ENCODE data around the gene VENTX.

The VENTX gene

DNA sequence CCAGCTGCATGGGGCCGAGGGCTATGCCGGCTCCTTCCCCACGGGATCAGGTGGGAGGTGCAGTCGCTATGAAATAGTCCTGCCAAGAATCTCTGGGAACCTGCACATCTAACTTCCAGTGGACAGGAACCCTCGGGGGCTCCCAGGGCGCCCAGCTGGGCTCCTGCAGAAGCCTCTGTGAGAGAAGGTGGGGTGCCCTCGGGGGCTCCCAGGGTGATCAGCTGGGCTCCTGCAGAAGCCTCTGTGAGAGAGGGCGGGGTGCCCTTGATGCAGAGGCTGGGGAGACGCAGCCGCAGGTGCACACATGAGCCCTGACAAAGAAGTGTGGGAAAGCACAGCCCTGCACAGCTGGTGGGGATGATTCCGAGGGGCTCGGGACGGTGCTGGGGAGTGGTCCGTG lies 5.9 kb downstream of the VENTX start:
- Mint-ChIP-seq H3K4me3 (no peak overlapping the region), H3K9me3 (no peaks in the 10 kb centered on the region), H3K36me3 (no peaks in the 10 kb centered on the region), H3K4me1 (peaks cover 26% of the 10 kb centered on the region), H3K27me3 (peaks cover 11% of the 10 kb centered on the region), H3K27ac (no peak overlapping the region)
- ATAC-seq (ENCODE audit: low read depth), result no peak
- no peak for DNase-seq (ENCODE audit: low spot score in 2 of 2)

- no peaks in the 10 kb centered on the region for H3K9me3 Mint-ChIP-seq
- H3K27me3 Mint-ChIP-seq, result peaks cover 21% of the 10 kb centered on the region
- no peak for ATAC-seq (ENCODE audit: low read depth)
- H3K27ac Mint-ChIP-seq, result peak overlapping the region; percentile 62
- no peak for DNase-seq (ENCODE audit: low spot score in 2 of 2)
- no peaks in the 10 kb centered on the region for H3K36me3 Mint-ChIP-seq
- H3K4me3 Mint-ChIP-seq, result no peak overlapping the region
- peaks cover 31% of the 10 kb centered on the region for H3K4me1 Mint-ChIP-seq
Observed at GRCh38 chr10:133245439-133246235, 8.0 kb downstream of the VENTX start.

GRCh38 chr10:133246236-133246626 lies 8.6 kb downstream of the VENTX start:
- no peaks in the 10 kb centered on the region for H3K36me3 Mint-ChIP-seq
- H3K4me3 Mint-ChIP-seq, result no peak overlapping the region
- no peak overlapping the region for H3K27ac Mint-ChIP-seq
- ATAC-seq (ENCODE audit: low read depth), result no peak
- H3K27me3 Mint-ChIP-seq, result peaks cover 21% of the 10 kb centered on the region
- DNase-seq (ENCODE audit: low spot score in 2 of 2), result no peak
- H3K9me3 Mint-ChIP-seq, result no peaks in the 10 kb centered on the region
- H3K4me1 Mint-ChIP-seq, result peaks cover 27% of the 10 kb centered on the region

- Mint-ChIP-seq H3K27me3 (peaks cover 20% of the 10 kb centered on the region), H3K36me3 (no peaks in the 10 kb centered on the region), H3K4me1 (peaks cover 16% of the 10 kb centered on the region), H3K4me3 (no peak overlapping the region), H3K9me3 (no peaks in the 10 kb centered on the region), H3K27ac (no peak overlapping the region)
- DNase-seq (ENCODE audit: low spot score in 2 of 2), result no peak
- ATAC-seq (ENCODE audit: low read depth), result no peak
Observed at GRCh38 chr10:133247681-133248333, 10.2 kb downstream of the VENTX start.

- peaks cover 12% of the 10 kb centered on the region for H3K4me1 Mint-ChIP-seq
- no peak for DNase-seq (ENCODE audit: low spot score in 2 of 2)
- no peak overlapping the region for H3K4me3 Mint-ChIP-seq
- no peaks in the 10 kb centered on the region for H3K9me3 Mint-ChIP-seq
- ATAC-seq (ENCODE audit: low read depth), result no peak
- no peaks in the 10 kb centered on the region for H3K36me3 Mint-ChIP-seq
- H3K27me3 Mint-ChIP-seq, result peaks cover 17% of the 10 kb centered on the region
- H3K27ac Mint-ChIP-seq, result no peak overlapping the region
Observed at GRCh38 chr10:133248334-133248715, 10.7 kb downstream of the VENTX start.

DNA sequence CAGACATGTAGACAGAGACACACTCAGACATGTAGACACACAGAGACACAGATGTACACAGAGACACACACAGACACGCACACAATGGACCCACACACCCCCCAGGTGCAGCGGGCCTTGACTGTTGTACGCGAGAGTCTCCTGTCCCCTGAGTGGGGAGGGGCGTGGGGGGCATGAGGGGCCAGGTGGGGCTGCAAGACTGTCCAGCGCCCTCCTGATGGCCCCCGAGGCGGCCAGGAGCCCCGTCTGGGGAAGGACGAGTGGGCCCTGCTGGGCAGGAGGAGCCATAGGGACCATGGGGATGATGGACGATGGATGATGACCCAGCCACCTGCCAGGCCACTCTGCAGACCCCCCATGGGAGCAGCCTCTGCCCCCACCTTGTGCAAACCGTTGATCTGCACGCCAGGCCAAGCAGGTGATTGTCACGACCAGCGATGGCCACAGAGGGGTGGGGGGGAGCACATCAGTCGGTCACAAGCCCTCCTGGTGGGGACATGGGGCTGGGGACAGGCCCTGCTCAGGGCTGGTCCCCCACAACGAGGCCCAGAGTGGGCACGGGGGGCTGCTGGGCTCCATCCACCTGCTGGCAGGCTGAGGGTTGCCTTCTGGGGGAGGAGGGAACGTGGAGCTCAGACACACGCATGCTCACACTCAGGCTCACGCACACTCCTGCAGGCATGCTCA lies 11.6 kb downstream of the VENTX start:
- Mint-ChIP-seq H3K36me3 (no peaks in the 10 kb centered on the region), H3K9me3 (no peaks in the 10 kb centered on the region), H3K4me3 (no peak overlapping the region), H3K4me1 (peaks cover 12% of the 10 kb centered on the region), H3K27me3 (peaks cover 17% of the 10 kb centered on the region), H3K27ac (no peak overlapping the region)
- ATAC-seq (ENCODE audit: low read depth), result peak; percentile 39
- DNase-seq (ENCODE audit: low spot score in 2 of 2), result no peak

DNA sequence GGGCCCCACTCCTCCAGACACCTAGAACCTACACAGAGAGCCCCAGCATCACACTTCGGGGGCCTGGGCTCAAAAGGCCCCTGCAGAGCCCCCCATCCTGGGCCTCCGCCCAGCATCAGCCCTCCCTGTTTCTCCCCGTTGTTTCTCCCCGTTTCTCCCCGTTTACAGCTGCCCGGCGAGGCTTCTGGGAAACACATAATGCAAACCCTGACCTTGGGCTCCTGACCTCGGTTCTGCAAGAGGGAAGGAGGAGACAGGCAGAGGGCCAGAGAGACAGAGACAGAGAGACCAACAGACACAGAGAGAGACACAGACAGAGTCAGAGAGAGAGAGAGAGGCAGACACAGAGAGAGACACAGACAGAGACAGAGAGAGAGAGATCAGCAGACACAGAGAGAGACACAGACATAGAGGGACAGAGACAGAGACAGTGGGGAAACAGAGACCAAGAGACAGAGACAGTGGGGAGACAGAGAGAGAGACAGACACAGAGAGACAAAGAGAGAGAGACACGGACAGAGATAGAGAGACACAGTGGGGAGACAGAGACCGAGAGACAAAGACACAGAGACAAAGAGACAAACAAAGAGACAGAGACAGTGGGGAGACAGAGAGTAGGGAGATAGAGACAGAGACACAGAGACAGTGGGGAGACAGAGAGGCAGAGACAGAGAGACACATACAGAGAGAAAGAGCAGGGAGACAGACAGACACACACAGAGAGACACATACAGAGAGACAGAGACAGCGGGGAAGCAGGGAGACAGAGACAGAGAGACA lies 12.5 kb downstream of the VENTX start:
- peaks cover 18% of the 10 kb centered on the region for H3K27me3 Mint-ChIP-seq
- no peak overlapping the region for H3K27ac Mint-ChIP-seq
- H3K36me3 Mint-ChIP-seq, result no peaks in the 10 kb centered on the region
- no peaks in the 10 kb centered on the region for H3K9me3 Mint-ChIP-seq
- ATAC-seq (ENCODE audit: low read depth), result no peak
- no peak overlapping the region for H3K4me3 Mint-ChIP-seq
- H3K4me1 Mint-ChIP-seq, result peaks cover 16% of the 10 kb centered on the region
- DNase-seq (ENCODE audit: low spot score in 2 of 2), result no peak

- Mint-ChIP-seq H3K27me3 (peaks cover 17% of the 10 kb centered on the region), H3K9me3 (no peaks in the 10 kb centered on the region), H3K4me1 (peaks cover 16% of the 10 kb centered on the region), H3K36me3 (no peaks in the 10 kb centered on the region), H3K4me3 (no peak overlapping the region), H3K27ac (no peak overlapping the region)
- DNase-seq (ENCODE audit: low spot score in 2 of 2) (no peak), ATAC-seq (ENCODE audit: low read depth) (no peak)
Observed at GRCh38 chr10:133251388-133252222, 13.9 kb downstream of the VENTX start.

GRCh38 chr10:133252223-133252552 lies 14.5 kb downstream of the VENTX start:
- no peak for ATAC-seq (ENCODE audit: low read depth)
- H3K27ac Mint-ChIP-seq, result no peak overlapping the region
- no peaks in the 10 kb centered on the region for H3K36me3 Mint-ChIP-seq

GRCh38 chr10:133253361-133253955 lies 15.8 kb downstream of the VENTX start:
- Mint-ChIP-seq H3K9me3 (no peaks in the 10 kb centered on the region), H3K4me3 (no peak overlapping the region), H3K27ac (no peak overlapping the region), H3K4me1 (peaks cover 16% of the 10 kb centered on the region), H3K27me3 (peaks cover 13% of the 10 kb centered on the region), H3K36me3 (no peaks in the 10 kb centered on the region)
- ATAC-seq (ENCODE audit: low read depth) (no peak), DNase-seq (ENCODE audit: low spot score in 2 of 2) (no peak)

More at GRCh38 chr10:133252223-133252552, 14.5 kb downstream of the VENTX start:
- no peak overlapping the region for H3K4me3 Mint-ChIP-seq
- no peaks in the 10 kb centered on the region for H3K9me3 Mint-ChIP-seq
- peaks cover 13% of the 10 kb centered on the region for H3K4me1 Mint-ChIP-seq
- H3K27me3 Mint-ChIP-seq, result peaks cover 14% of the 10 kb centered on the region
- DNase-seq (ENCODE audit: low spot score in 2 of 2), result no peak

GRCh38 chr10:133254421-133255120 lies 16.9 kb downstream of the VENTX start:
- ATAC-seq (ENCODE audit: low read depth) (no peak), DNase-seq (ENCODE audit: low spot score in 2 of 2) (no peak)
- Mint-ChIP-seq H3K27ac (no peak overlapping the region), H3K36me3 (no peaks in the 10 kb centered on the region), H3K4me1 (peaks cover 18% of the 10 kb centered on the region), H3K4me3 (no peak overlapping the region), H3K9me3 (no peaks in the 10 kb centered on the region), H3K27me3 (peaks cover 10% of the 10 kb centered on the region)

GRCh38 chr10:133255323-133255722 lies 17.7 kb downstream of the VENTX start:
- ATAC-seq (ENCODE audit: low read depth) (no peak), DNase-seq (ENCODE audit: low spot score in 2 of 2) (no peak)
- H3K9me3 Mint-ChIP-seq, result no peaks in the 10 kb centered on the region
- no peak overlapping the region for H3K27ac Mint-ChIP-seq
- H3K4me1 Mint-ChIP-seq, result peaks cover 20% of the 10 kb centered on the region
- H3K27me3 Mint-ChIP-seq, result peaks cover 5% of the 10 kb centered on the region
- H3K36me3 Mint-ChIP-seq, result no peaks in the 10 kb centered on the region
- no peak overlapping the region for H3K4me3 Mint-ChIP-seq
